K562 (cell line): ENCODE results near the gene SIKE1. TPM values are rescaled to one million over a fixed set of nuclear protein-coding genes. Genes with fewer than 3 reads are reported as not detected.

Experiments
- ATAC-seq: fragments of 200-7000 bp; cut with Tn5 transposase; 3 replicates; pipeline ENCODE4 v1.9.1; 2020; ENCODE audit warnings: moderate library complexity
- BruUV-seq: library from RNA; stranded (reverse); fragments of 400-500 nt; replicated peaks from 2 replicates; lab custom pipeline; 2021; lab: Mats Ljungman, UMichigan
- CTCF ChIA-PET: fragments of 300-600 bp; formaldehyde crosslinking; extraction: SDS; loops from one replicate; lab custom pipeline; 2021; ENCODE audit warnings: low intra/inter-chr PET ratio; lab: Yijun Ruan, JAX
- POLR2A ChIA-PET: fragments of 300-600, 350-650 bp; sonication (Branson Sonifier 250); formaldehyde crosslinking; extraction: SDS; loops from one replicate; lab custom pipeline; 2021; ENCODE audit warnings: antibody characterized with exemption, inconsistent platforms; lab: Yijun Ruan, JAX
- DNase-seq, 4 experiments: peaks; one replicate each; pipeline versions ENCODE4 v3.0.0 to v3.0.0-alpha.2; 2011 to 2018; ENCODE audit warnings: low spot score in 3 of 4, mixed read lengths in 3 of 4; ENCODE audit errors: extremely low read depth in 1 of 4
- FAIRE-seq: peaks from 2 replicates; lab custom pipeline; 2011; peaks lifted over from hg19 to GRCh38; lab: Jason Lieb, UNC
- H2AFZ ChIP-seq: 2 replicates; pipeline ENCODE4 v1.6.0; 2011; ENCODE audit warnings: low read depth, low read length, control low read depth, inconsistent platforms
- H3K27ac ChIP-seq: fragments of 200-600 bp; 3 replicates; pipeline ENCODE4 v1.8.0; 2011; ENCODE audit warnings: low read depth, mild to moderate bottlenecking, control low read depth, inconsistent platforms, low read length, moderate library complexity, mixed read lengths; ENCODE audit errors: extremely low read depth
- H3K27me3 ChIP-seq, 2 experiments: fragments of 300-600 bp in 1 of 2; 2 replicates in 1 of 2; 3 replicates in 1 of 2; pipeline versions ENCODE4 v1.6.0 to v1.8.0; 2011; ENCODE audit warnings: inconsistent platforms in 2 of 2, low read length in 2 of 2, mild to moderate bottlenecking in 1 of 2, mixed read lengths in 1 of 2, moderate library complexity in 1 of 2; ENCODE audit not compliant: control insufficient read depth in 2 of 2, insufficient read depth in 2 of 2
- H3K36me3 ChIP-seq: fragments of 300-600 bp; 3 replicates; pipeline ENCODE4 v1.8.0; 2011; ENCODE audit warnings: mild to moderate bottlenecking, low read length, inconsistent platforms; ENCODE audit not compliant: control insufficient read depth, insufficient read depth
- H3K4me1 ChIP-seq, 2 experiments: fragments of 200-600 bp in 1 of 2; replicated peaks in 1 of 2; 2 replicates in 1 of 2; 3 replicates in 1 of 2; pipeline versions ENCODE4 v1.5.1 to v1.8.0; 2011; ENCODE audit warnings: inconsistent platforms in 2 of 2, low read length in 2 of 2, mild to moderate bottlenecking in 1 of 2, mixed read lengths in 1 of 2, moderate library complexity in 1 of 2; ENCODE audit not compliant: control insufficient read depth in 2 of 2, insufficient read depth in 2 of 2
- H3K4me2 ChIP-seq: 2 replicates; pipeline ENCODE4 v1.6.1; 2011; ENCODE audit warnings: low read length, control low read depth, inconsistent platforms, mixed read lengths; ENCODE audit not compliant: insufficient read depth
- H3K4me3 ChIP-seq: fragments of 200-600 bp; sonication (generic), shearing (Covaris generic); 2 replicates; pipeline ENCODE4 v1.5.1; 2016; ENCODE audit warnings: control low read depth, inconsistent platforms
- H3K79me2 ChIP-seq: fragments of 200-600 bp; 3 replicates; pipeline ENCODE4 v1.8.0; 2011; ENCODE audit warnings: low read length, inconsistent platforms; ENCODE audit not compliant: control insufficient read depth, insufficient read depth
- H3K9ac ChIP-seq, 2 experiments: 2 replicates each; pipeline versions ENCODE4 v1.6.0 to v1.6.1; 2011; ENCODE audit warnings: low read depth in 2 of 2, low read length in 2 of 2, control low read depth in 1 of 2, inconsistent platforms in 1 of 2, mild to moderate bottlenecking in 1 of 2, mixed read lengths in 1 of 2; ENCODE audit not compliant: insufficient read depth in 1 of 2
- H3K9me1 ChIP-seq: one replicate; pipeline ENCODE4 v1.6.0; 2011; ENCODE audit warnings: inconsistent platforms, mild to moderate bottlenecking, low read length, moderate library complexity; ENCODE audit not compliant: control insufficient read depth, insufficient read depth
- H3K9me3 ChIP-seq: replicated peaks from 2 replicates; pipeline ENCODE4 v1.5.1; 2011; ENCODE audit warnings: low read depth, low read length, inconsistent platforms; ENCODE audit not compliant: control insufficient read depth, insufficient read depth
- H4K20me1 ChIP-seq: replicated peaks from 2 replicates; pipeline ENCODE4 v1.6.1; 2011; ENCODE audit warnings: low read length, inconsistent platforms, mixed read lengths; ENCODE audit not compliant: control insufficient read depth, insufficient read depth
- CBX8 ChIP-seq: fragments of 200-600 bp; sonication (generic); IDR thresholded peaks from 2 replicates; pipeline ENCODE4 v1.6.1; 2012; ENCODE audit warnings: borderline replicate concordance, mixed run types, low read depth, mild to moderate bottlenecking, moderate library complexity, mixed read lengths, low read length, control low read depth, inconsistent platforms; ENCODE audit not compliant: poor library complexity, severe bottlenecking; ENCODE audit errors: extremely low read depth
- CHD1 ChIP-seq: fragments of 200-600 bp; sonication (generic); IDR thresholded peaks from one replicate; pipeline ENCODE4 v1.6.1; 2012; ENCODE audit warnings: mild to moderate bottlenecking, moderate library complexity, low read length, inconsistent platforms
- DIDO1 ChIP-seq: fragments of 450-650 bp; IDR thresholded peaks from 2 replicates; pipeline ENCODE4 v1.6.1; 2016; ENCODE audit warnings: low read depth, missing biosample characterization, missing genetic modification characterization
- E2F1 ChIP-seq: sonication (generic); formaldehyde crosslinking; IDR thresholded peaks from 2 replicates; pipeline ENCODE4 v1.8.1; 2023; ENCODE audit warnings: mild to moderate bottlenecking, missing genetic modification reagents, moderate library complexity
- HMG20A ChIP-seq: fragments of 450-650 bp; formaldehyde crosslinking; conservative IDR thresholded peaks from 2 replicates; pipeline ENCODE4 v1.4.0; 2020; ENCODE audit warnings: mild to moderate bottlenecking, mixed read lengths
- KAT7 ChIP-seq: sonication (generic); formaldehyde crosslinking; IDR thresholded peaks from 2 replicates; pipeline ENCODE4 v1.8.0; 2022; ENCODE audit warnings: missing genetic modification reagents, mild to moderate bottlenecking, borderline replicate concordance
- KLF16 ChIP-seq: IDR thresholded peaks from 2 replicates; pipeline ENCODE4 v1.6.1; 2016; ENCODE audit warnings: antibody characterized with exemption
- POLR2B ChIP-seq: fragments of 450-650 bp; IDR thresholded peaks from 2 replicates; pipeline ENCODE4 v1.6.1; 2018; ENCODE audit warnings: low read depth; ENCODE audit not compliant: partially characterized antibody
- RAD51 ChIP-seq: fragments of 450-650 bp; IDR thresholded peaks from 2 replicates; pipeline ENCODE4 v1.7.1; 2016; ENCODE audit warnings: low read depth, mild to moderate bottlenecking, borderline replicate concordance
- RBBP5 ChIP-seq: fragments of 200-600 bp; sonication (generic); IDR thresholded peaks from 2 replicates; pipeline ENCODE4 v1.6.1; 2012; ENCODE audit warnings: borderline replicate concordance, mild to moderate bottlenecking, low read length, control low read depth, inconsistent platforms; ENCODE audit not compliant: insufficient read depth, poor library complexity, severe bottlenecking
- STAT5A ChIP-seq: IDR thresholded peaks from 2 replicates; pipeline ENCODE4 v1.6.1; 2012; ENCODE audit warnings: low read length, inconsistent platforms, borderline replicate concordance
- TBP ChIP-seq: optimal IDR thresholded peaks from 2 replicates; pipeline ENCODE3; 2011; ENCODE audit warnings: low read depth, low read length, improper control_type of control experiment
- YBX1 ChIP-seq: fragments of 450-650 bp; IDR thresholded peaks from 2 replicates; pipeline ENCODE4 v1.7.1; 2016; ENCODE audit warnings: mild to moderate bottlenecking
- ZNF589 ChIP-seq: fragments of 200-800 bp; sonication (Bioruptor generic); IDR thresholded peaks from 2 replicates; pipeline ENCODE4 v1.6.1; 2016; ENCODE audit warnings: low read depth, missing genetic modification characterization, missing compliant biosample characterization
- WGBS: fragments of 100-300 bp; shearing (Covaris generic); methylation state at CpG from one replicate; pipeline ENCODE4 v1.1.6; 2016; ENCODE audit warnings: low coverage, mixed read lengths; ENCODE audit not compliant: insufficient coverage; ENCODE audit errors: missing lambda C conversion rate; 5-methylcytosine and 5-hydroxymethylcytosine counted together
- in situ Hi-C: fragments of 300-500 bp; cut with MboI; formaldehyde crosslinking; loops from 4 replicates; pipeline ENCODE4 v1.15.0; 2018; ENCODE audit warnings: inconsistent platforms, mixed read lengths
- intact Hi-C: fragments of 100-400 bp; cut with micrococcal nuclease; formaldehyde crosslinking; loops from 2 replicates; pipeline ENCODE4 v1.14.2; 2022
- polyA plus RNA-seq, 8 experiments: library from polyadenylated mRNA; depleted of rRNA in 4 of 8; stranded (reverse) in 5 of 8; unstranded in 3 of 8; fragments of >200 nt; fragmentation: Nextera tagmentation in 2 of 8; fragmentation: Illumina TruSeq in 1 of 8; extraction: Ambion mirVana in 2 of 8; extraction: Trizol in 1 of 8; gene quantifications; 2 replicates each; pipeline versions ENCODE4 v1.2.1 to v1.2.3, GENCODE V29; 2011 to 2014; ENCODE audit warnings: inconsistent platforms in 1 of 8, missing spikeins in 1 of 8
- total RNA-seq, 7 experiments: library from RNA; depleted of rRNA in 6 of 7; stranded (reverse); fragments of >200 nt in 6 of 7; fragmentation: Illumina TruSeq in 2 of 7; extraction: Trizol in 2 of 7; gene quantifications; 2 replicates each; pipeline versions ENCODE4 v1.2.1 to v1.2.3, GENCODE V29; 2011 to 2021; ENCODE audit warnings: low replicate concordance in 1 of 7
- TF ChIP-seq, protein P1 (sequence below): fragments of 250-450 bp; sonication (Bioruptor Pico); IDR thresholded peaks from 2 replicates; pipeline ENCODE4 v1.9.0; 2021; ENCODE audit warnings: mild to moderate bottlenecking
- TF ChIP-seq, protein P2 (sequence below): fragments of 250-450 bp; sonication (Bioruptor Pico); IDR thresholded peaks from 2 replicates; pipeline ENCODE4 v1.5.0; 2021
- TF ChIP-seq, protein P3 (sequence below), 2 experiments: fragments of 150-350 bp in 1 of 2; IDR thresholded peaks; 2 replicates each; pipeline ENCODE4 v1.6.1; 2012 to 2016; ENCODE audit warnings: low read depth in 2 of 2, low read length in 2 of 2, mild to moderate bottlenecking in 1 of 2, moderate library complexity in 1 of 2

The SIKE1 gene
- total and polyA plus RNA-seq, 9 of the 15 experiments (the other 6 are each of a cell fraction or from before 2014, with no cell fraction given) = 21.8 to 144 (median 76.3) TPM

- 7% methylated on average over 2 of the region's 2 CpGs for WGBS
- no peak for TF ChIP-seq CBX8
- no peak for TF ChIP-seq HMG20A
- TF ChIP-seq, protein P1, sequence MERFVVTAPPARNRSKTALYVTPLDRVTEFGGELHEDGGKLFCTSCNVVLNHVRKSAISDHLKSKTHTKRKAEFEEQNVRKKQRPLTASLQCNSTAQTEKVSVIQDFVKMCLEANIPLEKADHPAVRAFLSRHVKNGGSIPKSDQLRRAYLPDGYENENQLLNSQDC = no peak
- no peak for TF ChIP-seq KLF16
- no peak for TF ChIP-seq YBX1
- TF ChIP-seq ZNF589 (CRISPR knock-in tag) = no peak
- TF ChIP-seq KAT7 = no peak
- TF ChIP-seq CHD1 = no peak
- TF ChIP-seq TBP = no peak
- no peak for TF ChIP-seq E2F1
- no peak for TF ChIP-seq RBBP5
- TF ChIP-seq DIDO1 (tag) = no peak
- TF ChIP-seq, protein P2, sequence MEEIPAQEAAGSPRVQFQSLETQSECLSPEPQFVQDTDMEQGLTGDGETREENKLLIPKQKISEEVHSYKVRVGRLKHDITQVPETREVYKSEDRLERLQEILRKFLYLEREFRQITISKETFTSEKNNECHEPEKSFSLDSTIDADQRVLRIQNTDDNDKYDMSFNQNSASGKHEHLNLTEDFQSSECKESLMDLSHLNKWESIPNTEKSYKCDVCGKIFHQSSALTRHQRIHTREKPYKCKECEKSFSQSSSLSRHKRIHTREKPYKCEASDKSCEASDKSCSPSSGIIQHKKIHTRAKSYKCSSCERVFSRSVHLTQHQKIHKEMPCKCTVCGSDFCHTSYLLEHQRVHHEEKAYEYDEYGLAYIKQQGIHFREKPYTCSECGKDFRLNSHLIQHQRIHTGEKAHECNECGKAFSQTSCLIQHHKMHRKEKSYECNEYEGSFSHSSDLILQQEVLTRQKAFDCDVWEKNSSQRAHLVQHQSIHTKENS (CRISPR knock-in tag) = no peak
- TF ChIP-seq, protein P3, sequence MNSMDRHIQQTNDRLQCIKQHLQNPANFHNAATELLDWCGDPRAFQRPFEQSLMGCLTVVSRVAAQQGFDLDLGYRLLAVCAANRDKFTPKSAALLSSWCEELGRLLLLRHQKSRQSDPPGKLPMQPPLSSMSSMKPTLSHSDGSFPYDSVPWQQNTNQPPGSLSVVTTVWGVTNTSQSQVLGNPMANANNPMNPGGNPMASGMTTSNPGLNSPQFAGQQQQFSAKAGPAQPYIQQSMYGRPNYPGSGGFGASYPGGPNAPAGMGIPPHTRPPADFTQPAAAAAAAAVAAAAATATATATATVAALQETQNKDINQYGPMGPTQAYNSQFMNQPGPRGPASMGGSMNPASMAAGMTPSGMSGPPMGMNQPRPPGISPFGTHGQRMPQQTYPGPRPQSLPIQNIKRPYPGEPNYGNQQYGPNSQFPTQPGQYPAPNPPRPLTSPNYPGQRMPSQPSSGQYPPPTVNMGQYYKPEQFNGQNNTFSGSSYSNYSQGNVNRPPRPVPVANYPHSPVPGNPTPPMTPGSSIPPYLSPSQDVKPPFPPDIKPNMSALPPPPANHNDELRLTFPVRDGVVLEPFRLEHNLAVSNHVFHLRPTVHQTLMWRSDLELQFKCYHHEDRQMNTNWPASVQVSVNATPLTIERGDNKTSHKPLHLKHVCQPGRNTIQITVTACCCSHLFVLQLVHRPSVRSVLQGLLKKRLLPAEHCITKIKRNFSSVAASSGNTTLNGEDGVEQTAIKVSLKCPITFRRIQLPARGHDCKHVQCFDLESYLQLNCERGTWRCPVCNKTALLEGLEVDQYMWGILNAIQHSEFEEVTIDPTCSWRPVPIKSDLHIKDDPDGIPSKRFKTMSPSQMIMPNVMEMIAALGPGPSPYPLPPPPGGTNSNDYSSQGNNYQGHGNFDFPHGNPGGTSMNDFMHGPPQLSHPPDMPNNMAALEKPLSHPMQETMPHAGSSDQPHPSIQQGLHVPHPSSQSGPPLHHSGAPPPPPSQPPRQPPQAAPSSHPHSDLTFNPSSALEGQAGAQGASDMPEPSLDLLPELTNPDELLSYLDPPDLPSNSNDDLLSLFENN (IDR thresholded peaks at IDR 0.05; ENCODE audit: low read depth in 2 of 2, low read length in 2 of 2) = no peak
- no peak for TF ChIP-seq STAT5A
- no peak for TF ChIP-seq POLR2B
- TF ChIP-seq RAD51 = no peak
Observed at GRCh38 chr1:114794038-114794437, 13.6 kb upstream of the SIKE1 start.

More at GRCh38 chr1:114794038-114794437, 13.6 kb upstream of the SIKE1 start:
- H3K27me3 ChIP-seq = peaks cover 22 to 29% of the 10 kb centered on the region in 2 experiments
- no peaks in the 10 kb centered on the region for H3K36me3 ChIP-seq
- no peaks in the 10 kb centered on the region for H3K79me2 ChIP-seq
- H4K20me1 ChIP-seq = no peaks in the 10 kb centered on the region
- no peaks in the 10 kb centered on the region for H3K9me3 ChIP-seq
- H2AFZ ChIP-seq = no peak overlapping the region
- H3K9ac ChIP-seq = no peak overlapping the region
- no peaks in the 10 kb centered on the region for H3K4me1 ChIP-seq
- CTCF ChIA-PET = no interaction called here
- no peaks in the 10 kb centered on the region for H3K9me1 ChIP-seq
- no peak overlapping the region for H3K4me3 ChIP-seq
- no peak overlapping the region for H3K27ac ChIP-seq
- DNase-seq (no peak), ATAC-seq (no peak), FAIRE-seq (no peak)
- intact Hi-C loops (no loop called here), in situ Hi-C loops (no loop called here)
- no TSS peak for BruUV-seq
- POLR2A ChIA-PET = no interaction called here
- H3K4me2 ChIP-seq = no peak overlapping the region
